HG03108 (cell line): Measurements from ENCODE around the gene C12orf50.
"Not testable (repeated sequence)": the region's sequence is repeated elsewhere in the genome, so short reads cannot be mapped to it uniquely, and the experiment has no call there.

Source experiments
- ATAC-seq: cut with Tn5 transposase; IDR thresholded peaks from one replicate; pipeline ENCODE4 v1.9.1; 2021; ENCODE audit warnings: moderate library complexity; ENCODE audit not compliant: unreplicated experiment

Gene C12orf50

DNA sequence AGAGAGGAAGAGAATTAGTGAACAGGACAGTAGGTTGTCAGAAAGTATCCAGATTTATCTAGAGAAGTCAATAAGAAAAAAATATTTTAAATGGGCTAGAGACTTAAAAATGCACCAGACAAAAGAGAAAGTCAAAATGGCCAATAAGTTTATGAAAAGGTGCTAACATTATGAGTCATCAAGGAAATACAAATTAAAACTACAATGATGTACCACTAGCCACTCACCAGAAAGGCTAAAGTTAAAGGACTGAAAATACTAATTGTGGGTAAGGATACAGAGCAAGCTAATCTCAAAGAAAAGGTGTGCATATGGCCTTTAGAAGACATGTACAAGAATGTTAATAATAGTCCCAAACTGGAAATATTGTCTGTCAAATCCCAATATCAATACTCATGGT, 37.7 kb downstream of the C12orf50 start:
- ATAC-seq = no peak

DNA sequence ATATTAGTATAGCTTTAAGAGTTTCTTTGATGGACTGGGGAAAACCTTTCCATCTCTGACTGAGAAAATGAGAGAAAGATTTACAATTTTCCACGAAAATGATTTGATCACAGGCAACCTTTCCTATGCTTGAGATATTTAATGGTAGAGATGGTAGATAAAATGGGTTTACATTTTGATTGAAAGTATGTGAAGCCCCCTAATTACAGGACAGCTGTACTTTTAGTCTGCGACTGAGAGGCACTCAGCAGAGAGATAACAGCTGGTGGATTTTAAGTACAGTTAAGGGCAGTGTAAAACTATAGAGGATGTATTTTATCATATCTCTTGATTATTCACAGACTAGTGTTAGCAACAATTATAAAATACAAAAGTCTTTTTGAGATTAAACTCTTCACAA, 40.7 kb downstream of the C12orf50 start:
- ATAC-seq = no peak

DNA sequence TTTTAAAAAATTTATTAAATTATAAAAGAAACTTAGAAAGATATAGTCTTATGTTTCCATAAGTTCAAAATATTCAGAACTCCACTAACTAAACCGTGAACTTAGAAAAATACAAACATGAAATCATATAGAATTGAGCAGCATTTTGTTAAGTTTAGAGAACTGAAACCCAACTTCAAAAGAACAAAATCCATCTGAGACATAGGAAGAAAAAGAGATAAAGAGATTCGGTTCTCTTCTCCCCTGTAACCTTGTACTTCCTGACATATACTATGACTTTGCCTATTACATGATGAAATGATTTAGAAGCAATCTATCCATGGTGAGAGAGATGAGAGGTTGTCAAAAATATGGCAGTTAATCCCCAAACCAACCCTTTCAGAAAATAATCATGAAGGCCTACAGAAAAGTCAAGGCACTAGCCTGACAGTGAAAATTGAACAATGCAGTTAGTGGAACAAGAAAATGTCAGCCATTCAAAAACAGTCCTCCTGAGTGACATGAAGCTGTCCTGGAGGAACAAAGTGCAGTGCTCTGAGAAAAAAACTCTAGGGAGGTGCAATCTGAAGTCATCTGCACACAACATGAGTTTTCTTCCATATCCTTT, 44.0 kb downstream of the C12orf50 start:
- ATAC-seq = no peak

DNA sequence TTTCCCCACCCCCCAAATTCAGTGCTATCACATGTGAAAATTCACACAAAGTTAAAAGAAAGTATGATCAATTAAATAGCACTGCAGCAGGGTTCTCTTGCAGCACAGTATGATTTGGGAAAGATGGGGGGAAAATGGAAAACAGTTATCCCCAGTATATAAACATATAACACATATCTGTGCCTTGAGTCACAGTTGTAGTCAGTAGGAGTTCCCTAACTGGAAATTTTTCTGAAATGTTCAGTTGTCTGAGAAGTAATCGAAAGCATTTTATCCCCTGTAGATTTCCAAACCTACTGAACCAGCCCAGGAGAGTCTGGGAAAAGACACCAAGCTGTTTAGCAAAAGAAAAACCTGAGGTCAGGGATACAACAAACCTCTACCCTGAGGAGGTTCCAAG, 47.0 kb downstream of the C12orf50 start:
- ATAC-seq = no peak

DNA sequence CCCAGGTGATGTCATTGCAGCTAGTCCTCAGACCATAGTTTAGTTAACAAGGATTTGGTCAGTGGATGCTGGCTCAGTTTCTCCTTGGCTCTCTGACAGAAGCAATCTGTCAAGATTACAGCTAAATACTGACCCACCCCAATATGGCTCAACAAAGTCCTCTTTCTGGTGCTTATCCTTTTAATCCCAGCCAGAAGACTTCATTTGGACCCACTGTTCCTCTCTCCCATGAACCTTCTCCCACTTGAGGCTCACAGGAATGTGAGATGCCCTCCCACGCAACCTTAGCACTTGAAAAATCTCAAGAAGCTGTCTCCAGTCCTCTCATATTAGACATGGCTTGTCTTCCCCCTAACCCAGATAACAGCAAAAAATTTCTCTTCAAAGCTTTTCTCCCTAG, 47.7 kb downstream of the C12orf50 start:
- ATAC-seq = no peak

DNA sequence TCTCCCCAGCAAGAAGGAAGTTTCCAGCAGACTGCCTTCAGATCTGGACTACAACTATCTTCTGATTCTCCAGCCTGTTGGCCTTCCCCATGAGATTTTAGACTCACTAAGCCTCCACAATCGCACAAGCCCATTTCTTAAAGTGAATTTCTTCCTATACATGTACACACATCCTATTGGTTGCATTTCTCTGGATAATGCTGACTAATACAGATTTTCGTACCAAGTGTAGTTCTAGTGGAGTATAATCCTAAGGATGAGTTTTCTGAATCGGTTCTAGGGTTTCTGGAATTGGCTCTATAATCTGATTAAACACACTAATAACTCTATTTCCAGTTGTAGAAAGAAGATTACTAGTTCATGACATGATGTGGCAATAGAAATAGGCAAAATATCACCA, 53.3 kb downstream of the C12orf50 start:
- ATAC-seq = no peak

DNA sequence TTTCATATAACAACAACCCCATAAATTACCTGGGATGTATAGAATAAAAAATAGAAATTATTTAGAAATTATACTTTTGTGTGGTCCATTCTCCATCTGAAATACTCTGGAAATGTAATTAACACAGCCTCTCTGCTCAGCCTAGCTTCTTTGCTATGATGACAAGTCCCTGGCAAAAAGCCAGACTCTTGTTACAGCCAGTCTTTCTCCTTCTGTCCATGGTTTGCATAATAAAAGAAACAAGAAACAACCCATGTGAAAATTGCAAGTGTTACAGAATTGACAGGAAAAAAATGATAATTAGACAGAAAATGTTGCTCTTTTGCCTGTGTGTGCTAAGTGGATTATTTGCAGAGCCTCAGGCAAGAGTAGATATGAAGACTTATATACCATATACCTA, 61.3 kb downstream of the C12orf50 start:
- no peak for ATAC-seq

DNA sequence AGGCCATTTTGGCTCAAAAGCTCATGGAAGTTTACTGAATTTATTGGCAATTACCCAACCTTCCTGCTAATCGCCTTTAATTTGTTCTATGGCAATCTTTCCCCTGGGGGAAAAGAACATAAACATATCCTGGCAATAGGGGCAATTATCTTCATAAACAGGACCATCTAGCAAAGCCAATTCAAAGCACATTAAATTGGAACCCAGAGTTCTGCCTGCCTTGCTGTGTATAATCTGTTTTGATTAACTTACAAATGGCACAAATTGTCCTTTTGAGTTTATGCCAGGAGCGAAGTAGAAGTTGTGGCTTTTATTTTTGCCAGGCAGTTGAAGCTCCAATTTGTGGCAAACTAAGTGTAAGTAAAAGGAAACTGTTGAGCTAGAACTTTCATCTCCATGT, 68.6 kb downstream of the C12orf50 start:
- no peak for ATAC-seq

DNA sequence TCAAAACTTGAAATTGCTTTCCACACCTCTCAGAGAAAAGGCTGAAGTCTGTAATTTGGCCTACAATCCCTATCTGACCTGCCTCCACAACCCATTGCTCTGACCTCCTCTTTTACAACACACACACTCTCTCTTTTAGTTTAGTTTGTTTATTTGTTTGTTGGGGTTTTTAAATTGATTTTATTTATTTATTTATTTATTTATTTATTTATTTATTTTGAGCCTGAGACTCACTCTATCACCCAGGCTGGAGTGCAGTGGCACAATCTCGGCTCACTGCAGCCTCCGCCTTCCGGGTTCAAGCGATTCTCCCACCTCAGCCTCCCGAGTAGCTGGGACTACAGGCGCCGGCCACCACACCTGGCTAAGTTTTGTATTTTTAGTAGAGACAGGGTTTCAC, 75.2 kb downstream of the C12orf50 start:
- not testable (repeated sequence) for ATAC-seq

DNA sequence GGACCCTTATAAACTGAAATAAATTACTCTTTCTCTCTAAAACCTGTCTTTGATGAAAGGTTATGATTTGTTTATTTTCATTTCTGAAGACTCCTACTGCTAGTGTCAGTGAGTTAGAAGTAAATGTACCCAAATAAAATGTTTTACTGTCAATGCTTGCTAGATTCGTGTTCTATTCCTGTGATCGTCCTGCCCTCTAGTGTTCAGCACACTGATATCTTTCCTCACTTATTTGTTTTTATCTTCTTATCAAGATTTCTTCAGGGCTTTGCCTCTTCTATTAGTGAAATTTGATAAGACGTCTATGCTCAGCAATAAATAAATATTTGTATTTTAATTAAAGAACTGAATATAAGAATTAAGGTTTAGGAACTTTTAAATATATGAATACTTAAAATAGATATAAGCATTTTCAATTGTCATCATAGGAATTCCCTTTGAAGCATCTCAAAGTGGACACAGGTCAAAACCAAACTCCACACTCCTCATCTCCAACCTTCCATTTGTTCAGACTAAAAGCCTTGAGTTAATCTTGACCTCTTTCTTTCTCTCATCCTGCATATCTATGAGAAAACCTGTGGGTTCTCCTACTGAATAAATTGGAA, 75.8 kb downstream of the C12orf50 start:
- no peak for ATAC-seq

DNA sequence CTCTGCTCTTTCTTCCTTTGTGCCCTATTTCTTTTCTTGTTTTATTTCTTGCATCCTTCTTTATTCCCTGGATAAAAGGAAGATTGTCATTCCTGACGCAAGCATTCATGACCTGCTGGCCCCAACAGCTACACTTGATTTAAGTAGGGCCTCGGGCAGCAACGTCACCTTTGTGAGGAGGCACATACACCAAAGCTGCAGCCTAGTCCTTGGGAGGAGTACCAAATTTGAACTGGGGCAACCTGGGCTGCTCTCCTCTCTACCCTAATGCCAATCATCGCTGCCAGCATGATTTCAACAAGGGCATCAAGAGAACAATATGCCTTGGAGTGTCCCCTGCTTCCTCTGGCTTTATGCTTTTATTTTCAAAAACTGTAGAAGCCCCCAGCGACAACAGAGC, 76.4 kb downstream of the C12orf50 start:
- ATAC-seq = no peak

DNA sequence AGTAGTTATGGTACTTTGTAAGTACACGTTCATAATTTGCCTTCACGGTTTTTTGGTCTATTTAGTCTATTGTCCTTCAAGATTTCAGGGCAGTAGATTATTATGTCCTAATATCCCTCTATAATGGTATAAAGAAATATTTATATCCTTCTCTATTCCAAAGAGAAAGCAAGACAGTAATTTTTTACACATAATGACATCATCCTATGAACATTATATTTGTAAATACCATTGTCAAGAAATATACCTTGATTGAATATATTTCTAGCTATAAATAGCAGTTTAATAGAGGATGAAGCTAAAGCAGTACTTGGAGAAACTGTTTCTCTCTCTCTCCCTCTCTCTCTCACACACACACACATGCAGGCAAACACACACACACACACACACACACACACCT, 77.0 kb downstream of the C12orf50 start:
- no peak for ATAC-seq

DNA sequence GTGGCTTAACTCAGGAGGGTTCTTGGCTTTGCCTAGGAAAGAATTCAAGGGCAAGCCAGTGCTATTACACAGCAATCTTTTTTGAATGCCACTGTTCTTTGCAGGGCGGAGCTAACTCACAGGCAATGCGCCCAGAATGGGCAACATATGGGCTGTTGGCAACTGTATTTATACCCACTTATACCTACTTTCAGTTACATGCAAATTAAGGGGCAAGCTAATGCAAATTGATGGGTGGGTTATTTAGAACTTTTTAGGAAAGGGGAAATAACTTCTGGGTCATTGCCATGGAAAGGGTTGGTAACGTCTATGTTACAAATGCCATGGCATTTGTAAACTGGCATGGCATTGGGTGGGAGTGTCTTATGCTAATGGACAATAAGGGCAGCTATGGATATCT, 85.4 kb downstream of the C12orf50 start:
- no peak for ATAC-seq

DNA sequence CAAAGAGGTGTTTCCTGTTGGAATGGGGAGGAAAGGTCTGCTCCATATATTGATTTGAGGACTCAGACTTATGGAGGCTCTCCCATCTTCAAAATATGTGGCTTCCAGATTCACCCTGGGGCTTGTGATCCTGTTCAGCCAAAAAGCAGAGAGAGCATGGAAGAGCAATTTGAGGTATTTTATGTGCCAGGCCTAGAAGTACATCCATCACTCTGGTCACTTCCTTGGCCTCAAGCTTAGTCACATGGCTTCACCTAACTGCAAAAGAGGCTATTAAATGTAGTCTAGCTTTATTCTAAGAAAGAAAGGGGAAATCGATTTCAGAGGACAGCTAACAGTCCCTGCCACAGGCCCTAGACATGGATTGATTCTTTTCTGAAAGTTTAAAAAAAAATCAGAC, 86.2 kb downstream of the C12orf50 start:
- no peak for ATAC-seq

DNA sequence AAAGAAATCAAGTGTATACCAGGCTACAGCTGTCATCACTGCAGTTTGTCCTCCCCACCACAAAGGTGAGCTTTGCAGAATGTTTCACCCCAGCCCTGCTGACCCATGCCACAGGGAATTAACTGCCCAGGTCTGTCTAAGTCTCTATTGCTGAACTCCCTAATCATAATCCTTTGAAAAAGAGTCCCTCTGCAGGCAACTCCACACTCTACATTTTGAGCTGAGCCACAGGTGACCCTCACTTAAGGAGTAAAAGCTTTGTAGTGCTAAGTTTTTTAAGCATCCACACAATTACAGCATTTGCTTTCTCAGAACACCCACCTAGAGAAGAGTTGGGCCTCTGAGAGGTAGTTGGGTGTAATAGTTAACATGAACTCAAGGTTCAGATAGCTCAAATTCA, 90.0 kb downstream of the C12orf50 start:
- ATAC-seq = no peak

DNA sequence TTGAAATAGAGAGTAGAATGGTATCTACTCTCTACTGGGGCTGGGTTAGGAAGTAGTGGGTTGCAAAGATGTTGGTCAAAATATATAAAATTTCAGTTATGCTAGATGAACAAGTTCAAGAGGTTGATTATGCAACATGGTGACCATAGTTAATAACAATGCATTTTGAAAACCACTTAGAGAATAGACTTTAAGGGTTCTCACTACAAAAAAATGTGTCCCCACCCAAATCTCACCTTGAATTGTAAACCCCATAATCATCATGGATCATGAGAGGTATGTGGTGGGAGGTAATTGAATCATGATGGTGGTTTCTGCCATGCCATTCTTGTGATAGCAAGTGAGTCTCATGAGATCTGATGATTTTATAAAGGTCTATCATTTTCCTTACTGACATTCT, 94.0 kb downstream of the C12orf50 start:
- no peak for ATAC-seq

DNA sequence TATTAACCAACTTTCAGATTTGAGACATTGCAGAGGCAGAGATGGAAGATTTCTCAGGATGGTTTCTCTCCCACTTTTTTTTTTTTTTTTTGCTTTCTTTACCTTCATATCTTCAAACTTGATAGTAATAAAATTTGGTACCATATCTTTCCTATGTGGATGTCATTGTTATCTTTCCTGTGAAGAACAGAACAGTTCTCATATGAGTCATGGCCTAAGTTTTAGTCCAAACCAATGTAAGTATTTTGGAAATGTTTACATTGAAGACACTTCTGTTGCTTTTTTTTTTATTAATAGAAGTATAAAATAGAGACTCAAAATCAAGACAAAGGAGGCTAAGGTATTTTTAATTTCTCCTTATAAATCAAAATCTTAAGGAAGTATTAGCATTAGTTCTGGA, 95.2 kb downstream of the C12orf50 start:
- ATAC-seq = no peak

DNA sequence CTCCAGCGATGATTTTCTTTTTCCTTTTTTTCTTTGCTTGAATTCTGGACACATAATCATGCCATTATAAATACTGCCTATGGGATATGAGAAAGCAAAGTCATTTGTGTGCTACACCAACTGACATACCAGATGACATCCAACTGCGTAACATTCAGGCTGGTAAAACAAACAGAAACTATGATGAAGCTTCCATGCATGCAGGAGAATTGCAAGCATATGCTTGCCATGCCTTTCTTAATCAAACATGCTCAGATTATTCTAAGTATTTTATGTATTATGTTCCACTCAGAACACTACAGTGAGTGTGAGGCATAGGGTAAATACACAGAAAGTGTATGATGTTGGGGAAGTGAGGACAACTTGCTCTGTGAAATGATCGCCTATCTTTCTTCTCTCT, 97.4 kb downstream of the C12orf50 start:
- ATAC-seq = no peak

DNA sequence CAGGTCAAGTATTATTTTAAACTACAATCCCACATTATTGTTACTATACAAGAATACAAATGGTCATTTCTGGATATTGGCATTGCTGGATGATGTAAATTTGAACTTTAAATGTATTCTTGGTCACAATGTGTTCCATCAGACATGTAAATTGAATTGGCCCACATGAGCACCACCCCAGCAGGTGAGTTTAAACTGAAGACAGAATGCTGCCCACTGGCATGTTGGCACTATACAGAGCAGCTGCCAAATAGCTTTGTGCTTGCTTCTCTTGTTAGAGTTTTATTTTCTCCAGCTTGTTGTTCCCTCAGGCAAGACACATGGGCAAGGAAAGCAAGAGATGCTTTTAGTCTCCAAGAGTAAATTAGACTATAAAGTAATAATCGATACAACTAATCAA, 98.6 kb downstream of the C12orf50 start:
- ATAC-seq = no peak
